VCaP (cell line): Measurements from ENCODE around the gene HEXB.
A peak's percentile ranks its signal among the peaks of the same experiment; 100 is the strongest.

ENCODE experiments used
- H3K27ac ChIP-seq: fragments of 450-650 bp; 2 replicates; pipeline ENCODE4 v1.5.1; 2017
- TF ChIP-seq, protein P1 (sequence below): fragments of 450-650 bp; conservative IDR thresholded peaks from 2 replicates; pipeline ENCODE4 v1.5.1; 2017; ENCODE audit warnings: mild to moderate bottlenecking, moderate library complexity

Gene HEXB

DNA sequence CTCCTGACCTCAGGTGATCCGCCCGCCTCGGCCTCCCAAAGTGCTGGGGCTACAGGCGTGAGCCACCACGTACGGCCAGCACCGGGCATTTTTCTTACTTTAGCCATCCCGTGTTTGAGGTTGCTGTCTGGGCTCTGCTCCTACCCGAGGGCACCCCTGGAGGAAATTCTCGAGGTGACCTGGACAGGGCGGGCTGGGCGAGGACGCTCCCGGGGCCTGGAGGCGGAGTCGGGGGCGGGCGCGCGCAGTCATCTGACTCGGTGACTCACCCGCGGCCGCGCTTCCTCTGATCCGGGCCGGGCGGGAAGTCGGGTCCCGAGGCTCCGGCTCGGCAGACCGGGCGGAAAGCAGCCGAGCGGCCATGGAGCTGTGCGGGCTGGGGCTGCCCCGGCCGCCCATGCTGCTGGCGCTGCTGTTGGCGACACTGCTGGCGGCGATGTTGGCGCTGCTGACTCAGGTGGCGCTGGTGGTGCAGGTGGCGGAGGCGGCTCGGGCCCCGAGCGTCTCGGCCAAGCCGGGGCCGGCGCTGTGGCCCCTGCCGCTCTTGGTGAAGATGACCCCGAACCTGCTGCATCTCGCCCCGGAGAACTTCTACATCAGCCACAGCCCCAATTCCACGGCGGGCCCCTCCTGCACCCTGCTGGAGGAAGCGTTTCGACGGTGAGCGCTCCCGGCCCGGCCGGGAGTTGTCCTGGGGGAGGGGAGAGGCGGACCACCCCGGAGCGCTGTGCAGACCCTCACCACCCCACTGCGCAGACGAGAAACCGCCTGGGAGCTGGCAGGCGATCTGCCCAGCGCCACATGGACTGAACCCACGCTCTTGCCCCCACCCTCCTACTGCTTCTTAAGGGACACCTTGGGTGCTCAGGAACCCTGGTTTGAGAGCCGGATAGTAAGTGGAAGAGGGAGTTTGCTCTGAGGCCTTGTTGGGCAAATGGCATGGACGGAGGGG lies at the start of gene HEXB:
HEXB (plus strand) TSS at position 334 of the 952 bp plus-strand sequence; CDS start at position 362, 28 bp downstream.
- TF ChIP-seq, protein P1, sequence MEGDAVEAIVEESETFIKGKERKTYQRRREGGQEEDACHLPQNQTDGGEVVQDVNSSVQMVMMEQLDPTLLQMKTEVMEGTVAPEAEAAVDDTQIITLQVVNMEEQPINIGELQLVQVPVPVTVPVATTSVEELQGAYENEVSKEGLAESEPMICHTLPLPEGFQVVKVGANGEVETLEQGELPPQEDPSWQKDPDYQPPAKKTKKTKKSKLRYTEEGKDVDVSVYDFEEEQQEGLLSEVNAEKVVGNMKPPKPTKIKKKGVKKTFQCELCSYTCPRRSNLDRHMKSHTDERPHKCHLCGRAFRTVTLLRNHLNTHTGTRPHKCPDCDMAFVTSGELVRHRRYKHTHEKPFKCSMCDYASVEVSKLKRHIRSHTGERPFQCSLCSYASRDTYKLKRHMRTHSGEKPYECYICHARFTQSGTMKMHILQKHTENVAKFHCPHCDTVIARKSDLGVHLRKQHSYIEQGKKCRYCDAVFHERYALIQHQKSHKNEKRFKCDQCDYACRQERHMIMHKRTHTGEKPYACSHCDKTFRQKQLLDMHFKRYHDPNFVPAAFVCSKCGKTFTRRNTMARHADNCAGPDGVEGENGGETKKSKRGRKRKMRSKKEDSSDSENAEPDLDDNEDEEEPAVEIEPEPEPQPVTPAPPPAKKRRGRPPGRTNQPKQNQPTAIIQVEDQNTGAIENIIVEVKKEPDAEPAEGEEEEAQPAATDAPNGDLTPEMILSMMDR, result peak; percentile 21; the same call in 1 of the 2 replicates
- H3K27ac ChIP-seq, result peak within 1 kb of the TSS; percentile 71

DNA sequence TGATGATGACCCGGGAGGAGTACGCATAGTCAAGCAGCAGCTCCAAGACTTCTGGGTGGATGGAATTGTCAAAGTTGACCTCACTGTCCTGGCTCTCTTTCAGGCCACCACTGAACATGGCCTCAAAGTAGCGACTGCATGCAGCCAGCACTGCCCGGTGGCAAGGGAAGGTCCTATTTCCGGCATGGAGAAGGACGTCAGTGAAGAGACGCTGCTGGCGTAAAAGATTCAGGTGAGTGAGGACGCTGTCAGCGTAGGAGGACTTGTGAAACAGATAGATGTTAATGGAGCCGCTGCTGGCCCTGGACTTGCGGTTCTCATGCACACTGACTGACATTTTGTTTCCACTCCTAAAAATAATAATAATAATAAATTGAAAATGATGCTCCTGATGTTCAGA lies 48.9 kb upstream of the HEXB start:
- TF ChIP-seq, protein P1, result no peak
- peak overlapping the region; percentile 96 for H3K27ac ChIP-seq

DNA sequence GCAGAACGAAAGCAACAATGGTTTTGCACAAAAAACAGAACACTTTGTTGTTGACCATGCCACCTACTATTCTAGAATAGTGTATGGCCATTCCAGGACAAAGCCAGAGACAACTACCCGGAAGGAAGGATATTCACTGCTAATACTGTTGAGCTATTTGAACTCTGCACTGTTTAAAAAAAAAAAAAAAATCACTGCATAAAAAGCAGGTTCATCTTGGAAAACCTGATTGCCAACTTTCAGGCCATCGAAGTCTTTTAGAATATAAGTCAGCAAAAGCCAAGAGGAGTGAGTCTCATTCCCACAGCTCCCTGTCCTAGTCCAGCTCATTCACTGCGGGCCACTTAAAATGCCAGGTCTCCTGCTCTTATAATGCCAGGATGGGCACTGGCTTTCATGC lies 48.5 kb upstream of the HEXB start:
- peak overlapping the region; percentile 96 for H3K27ac ChIP-seq
- TF ChIP-seq, protein P1, result no peak

DNA sequence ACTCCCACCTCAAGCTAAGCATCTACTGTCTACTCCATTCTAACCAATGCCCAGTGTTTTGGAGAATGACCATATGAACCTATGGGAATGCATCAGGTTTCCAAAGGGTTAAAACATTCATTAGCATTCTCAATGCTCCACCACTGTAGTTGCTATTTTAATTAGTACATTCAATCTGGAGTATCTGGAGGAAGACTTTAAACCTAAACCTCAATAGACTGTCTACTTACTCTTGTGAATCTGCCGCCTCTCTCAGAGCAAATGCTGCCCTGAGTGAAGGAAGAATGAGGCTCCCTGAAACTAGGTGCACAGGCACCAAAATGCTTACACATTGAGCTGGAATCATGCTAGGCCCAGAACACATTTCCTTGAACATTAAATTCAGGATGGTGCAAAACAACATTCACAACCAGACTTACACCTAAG lies 46.5 kb upstream of the HEXB start:
- H3K27ac ChIP-seq, result peak overlapping the region; percentile 96
- TF ChIP-seq, protein P1, result no peak

DNA sequence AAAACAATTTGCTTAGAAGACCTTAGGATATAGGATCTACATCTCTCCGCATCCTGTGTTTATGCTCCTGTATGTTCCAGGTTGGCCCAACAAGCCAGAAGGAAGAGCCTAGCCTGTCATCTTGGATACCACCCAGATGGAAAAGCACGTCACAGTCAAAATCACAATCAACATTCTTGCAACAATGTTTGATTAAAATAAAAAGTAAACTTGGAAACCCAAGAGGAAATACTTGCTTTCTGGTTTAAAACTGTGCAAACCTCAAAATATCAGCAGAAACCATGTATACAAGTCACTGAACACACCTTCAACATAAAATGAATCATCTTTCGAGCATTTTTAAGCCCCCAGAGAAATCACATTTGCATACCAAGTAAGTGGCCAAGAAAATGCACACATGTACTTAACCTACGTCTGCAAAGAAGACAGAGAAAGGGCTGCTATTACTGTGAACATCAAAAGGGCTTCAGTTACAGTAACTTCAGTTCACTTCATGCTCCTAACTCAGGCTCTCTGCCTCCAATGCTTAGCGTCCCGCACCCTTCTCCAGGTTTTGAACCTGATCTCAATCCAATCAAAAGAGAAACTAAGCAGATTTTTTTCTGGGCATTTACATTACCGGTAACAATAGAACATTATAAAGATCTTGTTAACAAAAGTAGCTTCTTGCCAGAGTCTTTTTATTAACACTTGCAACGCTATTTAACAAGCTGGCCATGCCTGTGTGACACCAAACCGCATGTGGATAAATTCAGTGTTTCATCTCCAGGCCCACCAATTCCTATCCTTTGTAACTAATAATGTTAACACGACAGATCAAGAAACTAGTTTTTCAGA lies 45.8 kb upstream of the HEXB start:
- TF ChIP-seq, protein P1, result no peak
- peak overlapping the region; percentile 96 for H3K27ac ChIP-seq

DNA sequence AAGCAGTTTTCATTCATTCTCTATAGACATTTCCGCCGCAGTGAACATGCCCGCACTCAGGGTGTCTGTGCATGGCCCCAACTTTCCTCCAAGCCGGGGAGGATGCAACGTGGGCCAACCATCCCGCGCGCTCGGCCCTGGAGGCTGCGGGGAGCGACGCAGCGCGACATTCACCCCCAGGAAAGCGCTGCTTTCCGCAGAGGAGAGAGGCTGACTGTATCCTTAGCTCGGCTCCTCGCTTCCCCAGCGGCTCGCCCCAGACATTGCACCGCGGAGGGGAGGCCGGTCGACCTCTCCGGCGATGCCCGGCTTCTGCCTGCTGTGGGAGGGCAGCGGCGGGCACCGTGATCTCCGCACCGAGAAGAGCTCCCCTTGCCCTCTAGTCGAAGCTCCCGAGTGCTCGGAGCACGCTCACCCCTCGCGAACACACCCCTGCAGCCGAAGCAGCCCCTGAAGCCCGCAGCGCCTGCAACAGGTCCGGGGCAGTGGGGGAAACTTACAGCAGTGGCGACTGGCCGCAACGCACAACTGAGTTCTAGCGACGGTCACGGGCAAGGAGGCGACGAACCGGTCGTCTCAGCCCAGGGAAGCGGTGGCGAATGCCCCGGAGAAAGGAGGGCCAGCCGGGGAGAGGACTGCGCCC lies 45.1 kb upstream of the HEXB start:
- H3K27ac ChIP-seq, result peak overlapping the region; percentile 96
- TF ChIP-seq, protein P1, result no peak
